Esophagus muscularis mucosa (tissue), 4 donors: ENCODE results near the gene FN1. TPM values are rescaled to one million over a fixed set of nuclear protein-coding genes. Genes with fewer than 3 reads are reported as not detected.
A peak's percentile ranks its signal among the peaks of the same experiment; 100 is the strongest.

Experiments
- DNase-seq: peaks from one replicate; pipeline ENCODE4 v3.0.0-alpha.2; 2017; ENCODE audit errors: extremely low spot score
- H3K27ac ChIP-seq, 4 donors: fragments of 200-600 bp; sonication (generic); replicated peaks in 1 of 4; 1 replicate in 3 of 4; 2 replicates in 1 of 4; pipeline ENCODE4 v1.5.1; 2016 to 2019; ENCODE audit warnings: mild to moderate bottlenecking in 1 of 4
- H3K27me3 ChIP-seq, 4 donors: fragments of 200-600 bp; sonication (generic); one replicate each; pipeline versions ENCODE4 v1.5.1 to v1.6.0; 2016 to 2019
- H3K36me3 ChIP-seq, 4 donors: fragments of 200-600 bp; sonication (generic); one replicate each; pipeline ENCODE4 v1.5.1; 2016 to 2019
- H3K4me1 ChIP-seq, 4 donors: fragments of 200-600 bp; sonication (generic); one replicate each; pipeline ENCODE4 v1.5.1; 2016 to 2019
- H3K4me3 ChIP-seq, 4 donors: fragments of 200-600 bp; sonication (generic); 1 replicate in 2 of 4; 2 replicates in 2 of 4; pipeline ENCODE4 v1.5.1; 2016 to 2019; ENCODE audit warnings: mild to moderate bottlenecking in 4 of 4, moderate library complexity in 1 of 4
- H3K9me3 ChIP-seq, 4 donors: fragments of 200-600 bp; sonication (generic); 1 replicate in 3 of 4; 2 replicates in 1 of 4; pipeline ENCODE4 v1.5.1; 2016 to 2019
- CTCF ChIP-seq, 3 experiments: fragments of 200-600 bp in 2 of 3; fragments of 450-650 bp in 1 of 3; sonication (generic) in 2 of 3; IDR thresholded peaks; one replicate each; pipeline ENCODE4 v1.5.1; 2017 to 2019; ENCODE audit warnings: antibody characterized with exemption in 3 of 3, mild to moderate bottlenecking in 2 of 3, moderate library complexity in 1 of 3
- EP300 ChIP-seq: sonication (generic); formaldehyde crosslinking; IDR thresholded peaks from one replicate; pipeline ENCODE4 v1.6.1; 2017; ENCODE audit warnings: antibody characterized with exemption
- POLR2A ChIP-seq: fragments of 450-650 bp; IDR thresholded peaks from one replicate; pipeline ENCODE4 v1.6.1; 2017; ENCODE audit warnings: antibody characterized with exemption, moderate library complexity, mild to moderate bottlenecking, low read depth
- POLR2AphosphoS5 ChIP-seq, 2 donors: sonication (generic); formaldehyde crosslinking; IDR thresholded peaks; one replicate each; pipeline ENCODE4 v1.6.1; 2017; ENCODE audit warnings: antibody characterized with exemption in 2 of 2
- WGBS: methylation state at CpG from one replicate; pipeline ENCODE4 v1.1.5; 2018; 5-methylcytosine and 5-hydroxymethylcytosine counted together
- intact Hi-C: fragments of 100-400 bp; cut with DNase I; formaldehyde crosslinking; loops from one replicate; pipeline ENCODE4 v1.15.1; 2023
- total RNA-seq, 4 donors: library from RNA; depleted of rRNA; stranded (reverse); fragments of >200 nt; gene quantifications; one replicate each; pipeline versions ENCODE4 v1.1.0 to v1.2.1, GENCODE V29; 2016

FN1 gene
- total RNA-seq, 4 donors from 2014 or later = 2,256 to 4,873 (median 2,950) TPM

- Histone ChIP-seq H3K4me1 (peaks cover 0 to 82% (median 66%) of the 10 kb centered on the region in 4 donors), H3K9me3 (no peaks in the 10 kb centered on the region), H3K27ac (peak overlapping the region; percentile 62 to 81 (median 72)), H3K27me3 (no peaks in the 10 kb centered on the region), H3K36me3 (peaks cover 49 to 93% (median 60%) of the 10 kb centered on the region in 4 donors), H3K4me3 (no peak overlapping the region)
- TF ChIP-seq POLR2AphosphoS5 (IDR thresholded peaks at IDR 0.05) = peak in 1 of 2 donors; percentile 22
- TF ChIP-seq POLR2A = no peak
- TF ChIP-seq CTCF (IDR thresholded peaks at IDR 0.05) = no peak
- no peak for TF ChIP-seq EP300
- 57% methylated on average over 8 of the region's 8 CpGs for WGBS
- intact Hi-C loops = no loop called here
- DNase-seq = no peak
Observed at GRCh38 chr2:215404348-215405012, 31.4 kb downstream of the FN1 start.

- peaks cover 0 to 82% (median 69%) of the 10 kb centered on the region in 4 donors for H3K4me1 ChIP-seq
- no peaks in the 10 kb centered on the region for H3K9me3 ChIP-seq
- peak overlapping the region; percentile 62 to 81 (median 72) for H3K27ac ChIP-seq
- H3K36me3 ChIP-seq = peaks cover 41 to 93% (median 60%) of the 10 kb centered on the region in 4 donors
- WGBS = 54% methylated on average over 10 of the region's 10 CpGs
- intact Hi-C loops = no loop called here
- no peak for DNase-seq
- TF ChIP-seq POLR2AphosphoS5 (IDR thresholded peaks at IDR 0.05) (no peak), CTCF (IDR thresholded peaks at IDR 0.05) (no peak), EP300 (no peak), POLR2A (no peak)
- H3K27me3 ChIP-seq = no peaks in the 10 kb centered on the region
- H3K4me3 ChIP-seq = no peak overlapping the region
Observed at GRCh38 chr2:215403441-215404347, 32.2 kb downstream of the FN1 start.

GRCh38 chr2:215401896-215402379 lies 33.9 kb downstream of the FN1 start:
- peaks cover 3 to 83% (median 82%) of the 10 kb centered on the region in 4 donors for H3K4me1 ChIP-seq
- 48% methylated on average over 3 of the region's 3 CpGs for WGBS
- intact Hi-C loops = no loop called here
- no peak overlapping the region for H3K4me3 ChIP-seq
- H3K27me3 ChIP-seq = no peaks in the 10 kb centered on the region
- no peak for DNase-seq
- peaks cover 30 to 93% (median 59%) of the 10 kb centered on the region in 4 donors for H3K36me3 ChIP-seq
- no peaks in the 10 kb centered on the region for H3K9me3 ChIP-seq
- peak overlapping the region; percentile 61 to 81 (median 72) for H3K27ac ChIP-seq
- TF ChIP-seq CTCF (IDR thresholded peaks at IDR 0.05) (no peak), POLR2A (no peak), POLR2AphosphoS5 (IDR thresholded peaks at IDR 0.05) (no peak), EP300 (no peak)

DNA sequence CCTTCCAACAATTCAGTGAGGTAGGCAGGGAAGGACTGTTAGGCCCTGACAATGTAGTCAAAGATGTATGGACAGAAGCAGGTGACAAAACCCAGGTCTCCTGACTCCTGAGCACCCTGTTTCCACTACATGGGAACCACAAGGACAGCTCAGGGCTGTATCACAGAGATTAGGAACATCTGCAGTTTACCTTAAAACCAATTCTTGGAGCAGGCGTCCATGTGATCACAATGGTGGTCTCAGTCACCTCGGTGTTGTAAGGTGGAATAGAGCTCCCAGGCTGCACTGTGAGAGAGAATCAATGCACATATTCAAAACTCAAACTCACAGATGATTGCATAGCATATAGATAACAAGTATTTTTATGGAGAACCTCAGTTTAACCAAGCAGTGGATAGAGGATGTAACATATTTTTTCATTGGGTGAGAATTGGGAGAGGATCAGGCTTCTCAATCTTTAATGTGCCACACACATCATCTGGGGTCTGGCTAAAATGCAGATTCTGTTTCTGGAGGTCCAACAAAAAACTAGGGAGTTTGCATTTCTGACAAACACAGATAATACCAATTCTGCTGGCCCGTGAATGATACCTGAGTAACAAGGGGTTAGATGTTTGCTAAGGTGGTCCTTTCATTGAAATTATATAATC lies 36.7 kb downstream of the FN1 start:
- Histone ChIP-seq H3K9me3 (no peaks in the 10 kb centered on the region), H3K36me3 (peaks cover 17 to 93% (median 56%) of the 10 kb centered on the region in 4 donors), H3K27me3 (no peaks in the 10 kb centered on the region), H3K4me3 (no peak overlapping the region), H3K4me1 (peaks cover 3 to 80% (median 73%) of the 10 kb centered on the region in 4 donors), H3K27ac (peak overlapping the region; percentile 52 to 81 (median 64))
- 69% methylated on average over 3 of the region's 3 CpGs for WGBS
- intact Hi-C loops = no loop called here
- TF ChIP-seq POLR2AphosphoS5 (IDR thresholded peaks at IDR 0.05) (peak in 1 of 2 donors; percentile 23), POLR2A (no peak), EP300 (no peak), CTCF (IDR thresholded peaks at IDR 0.05) (no peak)
- DNase-seq = no peak
